Lower lobe of right lung (tissue), 2 donors: ENCODE results near the gene FBXL16. TPM values are rescaled to one million over a fixed set of nuclear protein-coding genes. Genes with fewer than 3 reads are reported as not detected.

Source experiments
- ATAC-seq, 2 donors: fragments of 200-7000 bp; cut with Tn5 transposase; one replicate each; pipeline ENCODE4 v1.9.1; 2020 to 2022; ENCODE audit warnings: mild to moderate bottlenecking in 2 of 2, moderate library complexity in 2 of 2
- DNase-seq: peaks from one replicate; pipeline ENCODE4 v3.0.0-alpha.2; 2020
- H3K27ac ChIP-seq: fragments of 200-600 bp; one replicate; pipeline ENCODE4 v1.8.0; 2022
- H3K27me3 ChIP-seq: fragments of 200-600 bp; one replicate; pipeline ENCODE4 v1.8.0; 2022; ENCODE audit warnings: low read depth
- H3K36me3 ChIP-seq: fragments of 200-600 bp; one replicate; pipeline ENCODE4 v1.8.0; 2022; ENCODE audit warnings: mild to moderate bottlenecking
- H3K4me1 ChIP-seq: fragments of 200-600 bp; one replicate; pipeline ENCODE4 v1.8.0; 2022
- H3K4me3 ChIP-seq: fragments of 200-600 bp; one replicate; pipeline ENCODE4 v1.8.0; 2022; ENCODE audit warnings: mild to moderate bottlenecking
- H3K9me3 ChIP-seq: fragments of 200-600 bp; one replicate; pipeline ENCODE4 v1.8.0; 2022
- CTCF ChIP-seq: fragments of 200-600 bp; IDR thresholded peaks from one replicate; pipeline ENCODE4 v1.8.0; 2022; ENCODE audit warnings: antibody characterized with exemption, mild to moderate bottlenecking
- intact Hi-C: fragments of 100-400 bp; cut with DNase I; formaldehyde crosslinking; loops from one replicate; pipeline ENCODE4 v1.11.0; 2022
- total RNA-seq: library from RNA; stranded (reverse); fragmentation: NEBNext Ultra II Directional; extraction: Animal tissue kit (Norgen Biotek cat#: 25700); gene quantifications from one replicate; pipeline ENCODE4 v1.2.1, GENCODE V29; 2021
- donor health status: DM: no; HTN: yes; CAD: no; lungs with severe emphysema.

FBXL16 gene
- total RNA-seq, 1 donor from 2014 or later: 11.0 TPM

DNA sequence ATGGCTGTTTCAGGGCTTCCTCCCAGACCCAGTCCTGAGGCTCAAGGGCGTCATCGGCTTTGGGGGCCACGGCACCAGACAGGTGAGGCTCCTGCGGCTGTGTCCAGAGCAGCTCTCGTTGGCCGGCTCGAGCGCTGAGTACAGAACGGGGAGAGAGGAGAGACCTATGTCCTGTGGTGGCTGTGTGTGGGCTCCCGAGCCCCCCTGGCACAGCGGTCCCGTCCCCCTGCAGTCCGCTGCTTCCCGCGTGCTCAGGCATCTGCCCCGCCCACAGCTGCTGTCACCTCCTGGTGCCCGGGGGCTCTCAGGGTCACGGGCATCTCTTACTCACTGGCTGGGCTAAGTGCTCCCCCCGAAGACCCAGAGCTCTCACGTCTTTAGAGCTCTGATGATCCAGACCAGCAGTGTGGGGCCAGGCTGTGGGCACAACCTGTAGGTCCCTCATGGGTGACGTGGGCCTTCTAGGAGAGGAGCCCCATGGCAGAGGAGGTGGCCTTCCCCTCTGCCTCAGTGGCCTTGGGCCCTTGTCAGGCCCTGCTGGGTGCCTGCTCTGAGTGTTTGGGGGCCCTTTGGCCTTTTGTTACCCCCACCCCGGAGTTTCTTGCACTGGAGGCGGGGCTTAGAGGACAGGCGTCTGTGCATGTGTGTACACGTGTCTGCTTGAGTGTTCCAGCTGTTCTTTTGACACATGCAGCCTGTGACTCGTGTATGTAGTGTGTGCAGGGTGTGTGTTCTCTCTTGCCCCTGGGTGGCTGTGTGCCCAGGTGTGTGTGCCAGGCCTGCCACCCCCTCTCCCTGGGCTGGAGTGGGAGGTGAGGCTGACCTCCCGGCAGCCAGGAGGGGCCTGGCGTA, 52.9 kb downstream of the FBXL16 start:
- no peak for TF ChIP-seq CTCF
- intact Hi-C loops: no loop called here
- Histone ChIP-seq H3K4me1 (peaks cover 20% of the 10 kb centered on the region), H3K27ac (no peak overlapping the region), H3K27me3 (no peaks in the 10 kb centered on the region), H3K4me3 (no peak overlapping the region), H3K36me3 (peaks cover 15% of the 10 kb centered on the region), H3K9me3 (no peaks in the 10 kb centered on the region)
- ATAC-seq: no peak
- DNase-seq: no peak

GRCh38 chr16:651844-652243, 53.8 kb downstream of the FBXL16 start:
- Histone ChIP-seq H3K27ac (no peak overlapping the region), H3K9me3 (no peaks in the 10 kb centered on the region), H3K4me3 (no peak overlapping the region), H3K27me3 (no peaks in the 10 kb centered on the region), H3K4me1 (peaks cover 27% of the 10 kb centered on the region), H3K36me3 (peaks cover 15% of the 10 kb centered on the region)
- no peak for DNase-seq
- no peak for ATAC-seq
- intact Hi-C loops: no loop called here
- TF ChIP-seq CTCF: no peak

DNA sequence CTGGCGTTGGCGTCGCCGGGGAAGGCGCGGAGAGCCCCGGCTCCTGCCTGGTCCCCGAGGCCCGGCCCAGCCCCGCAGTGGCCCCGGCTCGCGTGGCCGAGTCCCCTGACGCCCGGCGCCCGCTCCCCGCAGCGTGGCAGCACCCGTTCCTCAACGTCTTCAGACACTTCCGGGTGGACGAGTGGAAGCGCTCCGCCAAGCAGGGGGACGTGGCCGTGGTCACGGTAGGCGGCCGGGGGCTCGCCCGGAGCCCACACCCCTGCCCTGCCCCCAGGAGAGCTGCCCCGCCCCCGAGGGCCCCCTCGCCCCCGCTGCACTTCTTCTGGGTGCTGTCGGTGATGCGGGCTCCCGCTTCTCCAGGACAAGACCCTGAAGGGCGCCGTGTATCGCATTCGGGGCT, 56.0 kb downstream of the FBXL16 start:
- H3K4me1 ChIP-seq: peaks cover 39% of the 10 kb centered on the region
- DNase-seq (no peak), ATAC-seq (peak; percentile 0 to 23)
- H3K9me3 ChIP-seq: no peaks in the 10 kb centered on the region
- H3K36me3 ChIP-seq: peaks cover 8% of the 10 kb centered on the region
- intact Hi-C loops: no loop called here
- H3K27me3 ChIP-seq: no peaks in the 10 kb centered on the region
- TF ChIP-seq CTCF: no peak
- H3K4me3 ChIP-seq: peak overlapping the region; percentile 79
- peak overlapping the region; percentile 92 for H3K27ac ChIP-seq

- TF ChIP-seq CTCF: no peak
- H3K36me3 ChIP-seq: peaks cover 7% of the 10 kb centered on the region
- peak; percentile 97 for DNase-seq
- H3K27ac ChIP-seq: peak within 1 kb of the TSS; percentile 92
- intact Hi-C loops: no loop called here
- H3K27me3 ChIP-seq: no peaks in the 10 kb centered on the region
- ATAC-seq: peak; percentile 92 to 97
- H3K4me1 ChIP-seq: peaks cover 45% of the 10 kb centered on the region
- no peaks in the 10 kb centered on the region for H3K9me3 ChIP-seq
- H3K4me3 ChIP-seq: peak within 1 kb of the TSS; percentile 79
Measured at GRCh38 chr16:648781-649589, 56.6 kb downstream of the FBXL16 start, which contains the start of gene WDR90. TSS of gene WDR90 (plus strand) at chr16:649365. CDS start at chr16:649417, 52 bp downstream.

DNA sequence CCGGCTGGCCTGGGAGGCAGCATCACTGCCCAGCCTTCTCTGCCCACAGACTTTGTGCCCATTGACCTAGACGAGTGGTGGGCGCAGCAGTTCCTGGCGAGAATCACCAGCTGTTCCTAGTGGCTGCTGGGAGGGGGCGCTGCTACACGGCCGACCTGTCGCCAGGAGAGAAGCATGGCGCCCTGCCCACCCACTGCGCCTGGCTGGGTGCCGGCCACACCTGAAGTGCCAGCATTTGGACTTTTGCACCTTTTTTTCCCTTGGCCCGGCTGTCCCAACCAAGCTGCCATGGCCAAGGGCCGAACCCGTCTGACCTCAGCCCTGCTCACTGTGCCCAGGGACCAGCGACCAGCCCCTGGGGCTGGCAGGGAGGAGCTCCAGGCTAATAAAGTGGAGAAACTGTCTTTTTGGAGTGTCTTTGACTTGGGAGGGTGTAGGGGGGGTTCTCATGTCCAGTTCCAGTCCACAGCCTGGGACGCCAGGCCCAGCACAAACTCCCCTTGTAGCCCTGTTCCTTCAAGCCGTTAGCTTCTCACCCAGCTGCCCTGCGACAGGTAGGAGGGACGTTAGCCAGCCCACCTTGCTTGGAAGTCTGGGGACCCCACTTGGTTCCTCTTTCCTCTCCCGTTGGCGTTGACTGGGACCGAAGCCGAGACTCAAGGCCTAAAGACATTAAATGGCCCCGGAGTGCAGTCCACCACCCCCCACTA, 57.4 kb downstream of the FBXL16 start:
- intact Hi-C loops: no loop called here
- ATAC-seq (peak; percentile 26 to 27), DNase-seq (peak; percentile 70)
- Histone ChIP-seq H3K27me3 (no peaks in the 10 kb centered on the region), H3K4me3 (peak overlapping the region; percentile 79), H3K4me1 (peaks cover 53% of the 10 kb centered on the region), H3K9me3 (no peaks in the 10 kb centered on the region), H3K27ac (peak overlapping the region; percentile 92), H3K36me3 (no peaks in the 10 kb centered on the region)
- TF ChIP-seq CTCF: peak; percentile 39
